Stimulated activated CD8-positive, alpha-beta memory T cell treated with anti-CD3 and anti-CD28 coated beads, Interleukin-4, amount 100 ng/mL, for 24 hours (primary cell): Measurements from ENCODE around the gene SFXN5.

Experiments used
- DNase-seq: peaks from one replicate; pipeline ENCODE4 v3.0.0-alpha.2; 2020; ENCODE audit warnings: low read depth

The SFXN5 gene

DNA sequence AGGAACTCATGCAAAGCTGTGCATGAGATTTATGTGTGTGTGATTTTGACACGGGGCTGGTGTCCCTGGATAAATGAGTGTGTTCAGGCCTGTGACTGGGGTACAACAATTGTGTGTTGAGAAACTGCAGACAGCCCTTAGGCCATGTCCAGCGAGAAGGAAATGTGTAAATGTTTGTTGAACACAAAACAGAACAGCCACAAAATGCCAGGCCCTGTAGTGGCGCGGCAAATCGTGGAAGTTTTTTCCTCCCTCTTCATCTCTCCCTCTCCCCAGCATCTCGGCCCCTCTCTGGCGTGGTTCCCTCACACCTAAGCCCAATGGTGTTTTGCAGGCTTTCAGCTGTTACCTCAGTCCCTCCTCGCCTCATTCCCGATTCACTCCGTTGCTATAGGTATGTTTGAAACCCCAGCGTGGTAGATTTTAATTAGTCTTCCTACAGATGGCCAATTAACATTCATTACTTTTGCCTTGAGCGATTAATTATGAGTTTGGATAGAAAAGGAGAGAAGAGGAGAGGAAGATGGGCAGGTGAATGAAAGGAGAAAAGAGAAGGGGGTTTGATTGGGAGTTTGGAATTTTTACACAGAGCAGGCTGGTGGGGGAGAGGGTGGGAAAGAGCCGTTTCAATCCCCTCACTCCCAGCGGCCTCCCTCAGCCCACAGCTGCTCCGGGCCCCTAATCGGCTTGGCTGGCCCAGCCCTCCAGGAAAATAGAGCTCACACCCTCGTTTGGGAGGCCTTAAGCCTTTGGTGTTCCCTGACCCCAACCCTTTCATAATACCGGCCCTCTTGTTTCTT is 173.5 kb downstream of the SFXN5 start:
- no peak for DNase-seq

DNA sequence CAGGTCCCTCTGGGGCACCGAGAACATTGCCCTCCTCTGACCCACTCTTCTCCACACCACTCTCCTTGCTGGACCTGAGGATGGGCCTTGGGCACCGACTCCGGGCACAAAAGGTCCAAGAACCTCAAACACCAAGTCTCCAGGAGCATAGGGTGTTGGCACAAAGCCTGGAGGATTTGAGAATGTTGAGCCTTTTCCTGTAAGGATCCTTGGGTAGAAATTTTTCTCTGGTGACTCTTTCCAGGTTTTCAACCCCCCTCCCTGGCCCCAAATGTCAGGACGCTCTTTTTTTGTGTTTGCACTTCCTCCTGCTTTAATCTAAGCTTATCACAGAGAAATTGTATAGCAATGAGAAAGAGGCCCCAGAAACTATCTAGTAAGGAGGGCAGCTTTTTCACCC is 175.1 kb downstream of the SFXN5 start:
- DNase-seq, result no peak

- no peak for DNase-seq
These were observed 175.7 kb downstream of the SFXN5 start for GRCh38 chr2:72895759-72896281.

DNA sequence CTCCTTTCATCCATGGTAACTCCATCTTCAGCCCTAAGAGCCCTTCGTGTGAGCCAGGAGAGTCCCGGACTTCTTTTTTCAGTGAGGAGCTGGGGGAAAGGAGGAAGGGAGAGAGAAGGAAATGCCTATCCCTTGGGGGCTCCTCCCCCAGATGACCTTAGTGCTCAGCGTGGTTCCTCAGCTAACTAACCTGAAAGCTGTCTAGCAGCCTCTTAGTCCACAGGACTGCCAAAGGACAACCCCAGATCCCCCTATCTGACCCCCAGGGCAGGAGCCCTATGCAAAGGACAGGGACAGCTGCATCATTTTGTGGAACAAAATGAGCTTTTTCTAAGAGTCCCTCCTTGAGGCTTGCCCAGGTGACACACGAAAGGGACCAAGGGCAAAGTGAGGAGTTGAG is 176.4 kb downstream of the SFXN5 start:
- no peak for DNase-seq

GRCh38 chr2:72894514-72894913 is 177.0 kb downstream of the SFXN5 start:
- DNase-seq, result no peak

- DNase-seq, result no peak
These were observed 177.8 kb downstream of the SFXN5 start for GRCh38 chr2:72893594-72894319.

- peak; percentile 36 for DNase-seq
These were observed 178.9 kb downstream of the SFXN5 start for GRCh38 chr2:72892506-72893173.
